K562 (cell line): ENCODE results near the gene IRX6.

Source experiments
- ELF4 ChIP-seq: fragments of 450-650 bp; formaldehyde crosslinking; IDR thresholded peaks from 2 replicates; pipeline ENCODE4 v1.4.0; 2022; ENCODE audit warnings: missing genetic modification characterization
- SREBF2 ChIP-seq: sonication (generic); formaldehyde crosslinking; IDR thresholded peaks from 2 replicates; pipeline ENCODE4 v1.4.0; 2020; ENCODE audit warnings: mild to moderate bottlenecking, missing genetic modification reagents

DNA sequence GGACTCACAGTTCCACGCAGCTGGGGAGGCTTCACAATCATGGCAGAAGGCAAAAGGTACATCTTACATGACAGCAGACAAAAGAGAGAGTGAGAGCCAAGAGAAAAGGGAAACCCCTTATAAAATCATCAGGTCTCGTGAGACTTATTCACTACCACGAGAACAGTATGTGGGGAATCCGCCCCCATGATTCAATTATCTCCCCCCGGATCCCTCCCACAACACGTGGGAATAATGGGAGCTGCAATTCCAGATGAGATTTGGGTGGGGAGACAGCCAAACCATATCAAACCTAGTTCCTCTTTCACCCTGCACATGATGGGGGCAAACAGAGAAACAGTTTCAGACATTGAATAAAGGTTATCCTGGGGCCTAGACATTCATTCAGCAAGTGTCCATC is 32.2 kb upstream of the IRX6 start:
- TF ChIP-seq SREBF2 (CRISPR knock-in tag) (no peak), ELF4 (CRISPR knock-in tag) (no peak)
